Activated CD8-positive, alpha-beta T cell treated with anti-CD3 and anti-CD28 coated beads for 36 hours (primary cell): ENCODE results near the gene CCL15. TPM values are rescaled to one million over a fixed set of nuclear protein-coding genes. Genes with fewer than 3 reads are reported as not detected.
A peak's percentile ranks its signal among the peaks of the same experiment; 100 is the strongest.
"Not testable (repeated sequence)": the region's sequence is repeated elsewhere in the genome, so short reads cannot be mapped to it uniquely, and the experiment has no call there.

Source experiments
- ATAC-seq: fragments of 200-7000 bp; cut with Tn5 transposase; one replicate; pipeline ENCODE4 v1.10.0; 2021; ENCODE audit warnings: mild to moderate bottlenecking, moderate library complexity
- CTCF ChIA-PET: fragments of 350-600 bp; sonication (Branson Sonifier 250); formaldehyde crosslinking; loops from one replicate; lab custom pipeline; 2021; ENCODE audit warnings: antibody characterized with exemption; lab: Charles Lee
- POLR2A ChIA-PET: fragments of 350-600 bp; sonication (Branson Sonifier 250); formaldehyde crosslinking; loops from one replicate; lab custom pipeline; 2021; ENCODE audit warnings: antibody characterized with exemption; lab: Charles Lee
- DNase-seq: peaks from one replicate; pipeline ENCODE4 v3.0.0-alpha.2; 2020
- H3K27ac Mint-ChIP-seq: one replicate; pipeline ENCODE4 v1.8.0; 2021; ENCODE audit warnings: mild to moderate bottlenecking, mixed read lengths
- H3K27me3 Mint-ChIP-seq: one replicate; pipeline ENCODE4 v1.8.0; 2021; ENCODE audit warnings: mixed read lengths
- H3K36me3 Mint-ChIP-seq: one replicate; pipeline ENCODE4 v1.8.0; 2021; ENCODE audit warnings: low read depth, mixed read lengths
- H3K4me1 Mint-ChIP-seq: one replicate; pipeline ENCODE4 v1.8.0; 2021; ENCODE audit warnings: low read depth, mixed read lengths
- H3K4me3 Mint-ChIP-seq: one replicate; pipeline ENCODE4 v1.8.0; 2021; ENCODE audit warnings: mild to moderate bottlenecking, moderate library complexity, mixed read lengths
- H3K9me3 Mint-ChIP-seq: one replicate; pipeline ENCODE4 v1.8.0; 2021; ENCODE audit warnings: mixed read lengths
- intact Hi-C: fragments of 100-400 bp; cut with micrococcal nuclease; formaldehyde crosslinking; loops from one replicate; pipeline ENCODE4 v1.10.0; 2022
- total RNA-seq, 2 experiments: library from RNA; stranded (reverse); gene quantifications; one replicate each; pipeline ENCODE4 v1.2.3, GENCODE V29; 2021
- TF ChIP-seq, protein P1 (sequence below): fragments of 200-600 bp; IDR thresholded peaks from one replicate; pipeline ENCODE4 v1.8.0; 2022; ENCODE audit warnings: antibody characterized with exemption, mild to moderate bottlenecking

Gene CCL15
- total RNA-seq, 2 experiments from 2014 or later: not detected

DNA sequence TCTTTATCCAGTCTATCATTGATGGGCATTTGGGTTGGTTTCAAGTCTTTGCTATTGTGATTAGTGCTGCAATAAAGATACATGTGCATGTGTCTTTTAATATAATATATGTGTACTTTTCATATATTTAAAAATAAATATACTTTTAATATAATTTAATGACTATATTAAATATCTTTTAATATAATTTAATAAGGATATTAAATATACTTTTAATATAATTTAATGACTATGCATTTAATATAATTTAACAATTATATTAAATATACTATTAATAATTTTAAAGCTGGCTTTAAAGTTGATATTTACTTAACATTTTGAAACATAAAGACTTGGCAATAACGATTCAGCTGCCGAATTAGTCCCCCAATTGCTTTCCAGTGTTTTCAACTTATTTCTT, 15.2 kb upstream of the CCL15 start:
- TF ChIP-seq, protein P1, sequence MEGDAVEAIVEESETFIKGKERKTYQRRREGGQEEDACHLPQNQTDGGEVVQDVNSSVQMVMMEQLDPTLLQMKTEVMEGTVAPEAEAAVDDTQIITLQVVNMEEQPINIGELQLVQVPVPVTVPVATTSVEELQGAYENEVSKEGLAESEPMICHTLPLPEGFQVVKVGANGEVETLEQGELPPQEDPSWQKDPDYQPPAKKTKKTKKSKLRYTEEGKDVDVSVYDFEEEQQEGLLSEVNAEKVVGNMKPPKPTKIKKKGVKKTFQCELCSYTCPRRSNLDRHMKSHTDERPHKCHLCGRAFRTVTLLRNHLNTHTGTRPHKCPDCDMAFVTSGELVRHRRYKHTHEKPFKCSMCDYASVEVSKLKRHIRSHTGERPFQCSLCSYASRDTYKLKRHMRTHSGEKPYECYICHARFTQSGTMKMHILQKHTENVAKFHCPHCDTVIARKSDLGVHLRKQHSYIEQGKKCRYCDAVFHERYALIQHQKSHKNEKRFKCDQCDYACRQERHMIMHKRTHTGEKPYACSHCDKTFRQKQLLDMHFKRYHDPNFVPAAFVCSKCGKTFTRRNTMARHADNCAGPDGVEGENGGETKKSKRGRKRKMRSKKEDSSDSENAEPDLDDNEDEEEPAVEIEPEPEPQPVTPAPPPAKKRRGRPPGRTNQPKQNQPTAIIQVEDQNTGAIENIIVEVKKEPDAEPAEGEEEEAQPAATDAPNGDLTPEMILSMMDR: no peak
- intact Hi-C loops: no loop called here
- no peak overlapping the region for H3K27ac Mint-ChIP-seq
- ChIA-PET POLR2A (no interaction called here), CTCF (no interaction called here)
- ATAC-seq: no peak
- H3K36me3 Mint-ChIP-seq: no peaks in the 10 kb centered on the region
- no peaks in the 10 kb centered on the region for H3K9me3 Mint-ChIP-seq
- H3K4me3 Mint-ChIP-seq: no peak overlapping the region
- H3K27me3 Mint-ChIP-seq: peaks cover 22% of the 10 kb centered on the region
- no peak for DNase-seq
- H3K4me1 Mint-ChIP-seq: no peaks in the 10 kb centered on the region

DNA sequence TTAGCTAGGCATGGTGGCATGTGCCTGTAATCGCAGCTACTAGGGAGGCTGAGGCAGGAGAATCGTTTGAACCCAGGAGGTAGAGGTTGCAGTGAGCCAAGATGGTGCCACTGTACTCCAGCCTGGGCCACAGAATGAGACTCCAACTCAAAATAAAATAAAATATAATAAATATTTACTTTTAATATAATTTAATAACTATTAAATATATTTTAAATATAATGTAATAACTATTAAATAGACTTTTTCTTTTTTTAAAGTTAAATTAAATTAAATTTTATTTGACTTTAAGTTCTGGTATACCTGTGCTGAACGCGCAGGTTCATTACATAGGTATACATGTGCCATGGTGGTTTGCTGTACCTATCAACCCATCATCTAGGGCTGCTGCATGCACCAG, 14.5 kb upstream of the CCL15 start:
- DNase-seq, ATAC-seq, intact Hi-C loops, H3K36me3 Mint-ChIP-seq, H3K4me3 Mint-ChIP-seq, H3K27ac Mint-ChIP-seq, H3K9me3 Mint-ChIP-seq, POLR2A ChIA-PET, H3K4me1 Mint-ChIP-seq: not testable (repeated sequence)
- CTCF ChIA-PET: interaction anchor here (2.1 kb wide), 1 partner anchor 15 kb away, joined by 5 read pairs; the partner anchor contains the start of gene CCL15
- peaks cover 17% of the 10 kb centered on the region for H3K27me3 Mint-ChIP-seq

- DNase-seq (no peak), ATAC-seq (no peak)
- no peak overlapping the region for H3K27ac Mint-ChIP-seq
- TF ChIP-seq, protein P1: no peak
- ChIA-PET CTCF (interaction anchor here (2.1 kb wide), 1 partner anchor 14 kb away, joined by 5 read pairs; the partner anchor contains the start of gene CCL15), POLR2A (no interaction called here)
- H3K36me3 Mint-ChIP-seq: no peaks in the 10 kb centered on the region
- H3K4me3 Mint-ChIP-seq: no peak overlapping the region
- peaks cover 8% of the 10 kb centered on the region for H3K27me3 Mint-ChIP-seq
- H3K4me1 Mint-ChIP-seq: no peaks in the 10 kb centered on the region
- intact Hi-C loops: no loop called here
- no peaks in the 10 kb centered on the region for H3K9me3 Mint-ChIP-seq
These were observed 13.6 kb upstream of the CCL15 start for GRCh38 chr17:36014946-36015345.

DNA sequence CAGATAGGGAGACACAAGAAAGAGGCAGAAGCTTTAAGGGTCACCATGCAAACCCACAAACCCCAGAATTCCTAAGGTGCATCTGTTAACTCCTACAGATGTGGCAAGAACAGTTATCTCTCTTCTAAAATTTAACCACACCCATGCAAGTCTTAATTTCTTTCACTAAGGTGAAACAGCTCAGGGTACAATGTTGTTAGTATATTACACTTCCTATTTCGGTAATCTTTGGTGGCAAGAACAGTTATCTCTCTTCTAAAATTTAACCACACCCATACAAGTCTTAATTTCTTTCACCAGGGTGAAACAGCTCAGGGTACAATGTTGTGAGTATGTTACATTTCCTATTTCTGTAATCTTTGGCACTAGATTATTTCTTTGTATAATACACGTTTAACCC, 9.8 kb upstream of the CCL15 start:
- TF ChIP-seq, protein P1: no peak
- H3K9me3 Mint-ChIP-seq: no peaks in the 10 kb centered on the region
- ChIA-PET POLR2A (no interaction called here), CTCF (interaction anchor here (1.7 kb wide), 1 partner anchor 42 kb away, joined by 5 read pairs; no protein-coding TSS in a partner anchor)
- H3K4me3 Mint-ChIP-seq: no peak overlapping the region
- intact Hi-C loops: no loop called here
- no peaks in the 10 kb centered on the region for H3K4me1 Mint-ChIP-seq
- DNase-seq (no peak), ATAC-seq (no peak)
- no peaks in the 10 kb centered on the region for H3K36me3 Mint-ChIP-seq
- H3K27me3 Mint-ChIP-seq: peaks cover 2% of the 10 kb centered on the region
- H3K27ac Mint-ChIP-seq: no peak overlapping the region

DNA sequence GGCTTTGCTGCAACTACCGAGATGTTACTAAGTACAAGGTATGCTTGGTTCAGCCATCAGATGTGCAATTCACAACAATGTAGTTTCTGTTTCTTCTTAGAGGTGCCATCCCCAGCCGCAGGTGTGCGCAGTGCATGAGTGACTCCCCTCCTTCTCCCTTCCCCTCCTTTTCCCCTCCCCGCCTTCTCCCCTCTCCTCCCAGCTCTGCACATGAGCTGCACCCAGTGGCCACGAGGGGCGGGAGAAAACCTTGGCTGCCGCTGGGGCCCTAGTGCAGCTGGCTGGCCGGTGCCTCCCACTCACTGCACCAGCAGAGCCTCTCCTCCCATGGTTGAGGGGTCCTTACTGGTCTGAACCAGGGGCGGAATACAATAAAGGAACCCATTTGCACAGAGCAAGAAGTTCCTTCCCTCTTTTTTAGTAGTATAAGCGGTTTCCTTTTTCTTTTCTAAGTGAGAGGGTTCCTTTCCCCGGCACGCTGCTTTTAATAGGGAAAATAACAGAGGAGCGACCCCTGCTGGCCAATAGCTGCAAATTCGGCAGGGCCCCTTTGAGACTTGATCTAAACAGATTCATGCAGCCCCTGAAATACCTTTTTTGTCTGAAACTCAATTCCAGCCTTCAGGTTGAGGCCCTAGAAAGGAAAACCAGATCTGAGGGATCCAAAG, 7.8 kb upstream of the CCL15 start:
- TF ChIP-seq, protein P1: peak; percentile 33
- peaks cover 2% of the 10 kb centered on the region for H3K27me3 Mint-ChIP-seq
- H3K36me3 Mint-ChIP-seq: no peaks in the 10 kb centered on the region
- no peak overlapping the region for H3K4me3 Mint-ChIP-seq
- H3K4me1 Mint-ChIP-seq: peaks cover 8% of the 10 kb centered on the region
- intact Hi-C loops: no loop called here
- ChIA-PET CTCF (interaction anchor here (0.6 to 2.3 kb wide), 8 partner anchors 9 to 139 kb away, joined by 3 to 8 read pairs (median 3); partner anchors contain the start of gene CCL23), POLR2A (no interaction called here)
- H3K27ac Mint-ChIP-seq: no peak overlapping the region
- H3K9me3 Mint-ChIP-seq: no peaks in the 10 kb centered on the region
- ATAC-seq (no peak), DNase-seq (peak; percentile 25)
